Measurements from ENCODE around the gene GK. TPM values are rescaled to one million over a fixed set of nuclear protein-coding genes. Genes with fewer than 3 reads are reported as not detected.
A peak's percentile ranks its signal among the peaks of the same experiment; 100 is the strongest.
"Not testable (repeated sequence)": the region's sequence is repeated elsewhere in the genome, so short reads cannot be mapped to it uniquely, and the experiment has no call there.

GK gene
- total RNA-seq, 1 experiment from 2014 or later: 6.3 TPM

GRCh38 chrX:30622361-30622760, 30.9 kb upstream of the GK start:
- H3K4me3 ChIP-seq (ENCODE audit: low read depth, low read length, poor library complexity, severe bottlenecking): no peak overlapping the region
- peaks cover 8% of the 10 kb centered on the region for H3K9me3 ChIP-seq (ENCODE audit: low read depth, low read length, poor library complexity, severe bottlenecking)
- no peak overlapping the region for H3K27ac ChIP-seq (ENCODE audit: low read depth, low read length, poor library complexity, severe bottlenecking)
- H3K27me3 ChIP-seq (replicated peaks; ENCODE audit: insufficient read depth, low read depth, low read length, poor library complexity): no peaks in the 10 kb centered on the region
- DNase-seq (ENCODE audit: low spot score): no peak
- H3K4me1 ChIP-seq (ENCODE audit: insufficient read depth, low read length, poor library complexity, severe bottlenecking): no peaks in the 10 kb centered on the region
- intact Hi-C loops (cut with micrococcal nuclease; ENCODE audit: unreplicated experiment): no loop called here
- CTCF ChIA-PET: no interaction called here
- POLR2A ChIA-PET (ENCODE audit: low non-redundant PET): no interaction called here
- no TSS peak for BruUV-seq (replicated peaks)
- no peaks in the 10 kb centered on the region for H3K36me3 ChIP-seq (ENCODE audit: insufficient read depth, low read length, poor library complexity, severe bottlenecking)
- no peak for TF ChIP-seq CTCF (conservative IDR thresholded peaks at IDR 0.05; ENCODE audit: low read depth, low read length)
- TF ChIP-seq EZH2 (IDR thresholded peaks at IDR 0.05; ENCODE audit: borderline replicate concordance, low read depth, low read length, poor library complexity, severe bottlenecking): no peak

GRCh38 chrX:30626402-30626801, 26.8 kb upstream of the GK start:
- POLR2A ChIA-PET (ENCODE audit: low non-redundant PET): no interaction called here
- no peak for DNase-seq (ENCODE audit: low spot score)
- BruUV-seq (replicated peaks): no TSS peak
- Histone ChIP-seq H3K9me3 (ENCODE audit: low read depth, low read length, poor library complexity, severe bottlenecking) (peaks cover 8% of the 10 kb centered on the region), H3K4me3 (ENCODE audit: low read depth, low read length, poor library complexity, severe bottlenecking) (no peak overlapping the region), H3K27ac (ENCODE audit: low read depth, low read length, poor library complexity, severe bottlenecking) (no peak overlapping the region), H3K4me1 (ENCODE audit: insufficient read depth, low read length, poor library complexity, severe bottlenecking) (no peaks in the 10 kb centered on the region), H3K36me3 (ENCODE audit: insufficient read depth, low read length, poor library complexity, severe bottlenecking) (no peaks in the 10 kb centered on the region), H3K27me3 (replicated peaks; ENCODE audit: insufficient read depth, low read depth, low read length, poor library complexity) (no peaks in the 10 kb centered on the region)
- TF ChIP-seq EZH2 (IDR thresholded peaks at IDR 0.05; ENCODE audit: borderline replicate concordance, low read depth, low read length, poor library complexity, severe bottlenecking) (no peak), CTCF (conservative IDR thresholded peaks at IDR 0.05; ENCODE audit: low read depth, low read length) (no peak)
- CTCF ChIA-PET: no interaction called here
- intact Hi-C loops (cut with micrococcal nuclease; ENCODE audit: unreplicated experiment): no loop called here

- Histone ChIP-seq H3K27me3 (replicated peaks; ENCODE audit: insufficient read depth, low read depth, low read length, poor library complexity) (no peaks in the 10 kb centered on the region), H3K36me3 (ENCODE audit: insufficient read depth, low read length, poor library complexity, severe bottlenecking) (no peaks in the 10 kb centered on the region), H3K27ac (ENCODE audit: low read depth, low read length, poor library complexity, severe bottlenecking) (no peak overlapping the region), H3K4me3 (ENCODE audit: low read depth, low read length, poor library complexity, severe bottlenecking) (no peak overlapping the region), H3K9me3 (ENCODE audit: low read depth, low read length, poor library complexity, severe bottlenecking) (no peaks in the 10 kb centered on the region), H3K4me1 (ENCODE audit: insufficient read depth, low read length, poor library complexity, severe bottlenecking) (no peaks in the 10 kb centered on the region)
- intact Hi-C loops (cut with micrococcal nuclease; ENCODE audit: unreplicated experiment): no loop called here
- POLR2A ChIA-PET (ENCODE audit: low non-redundant PET): no interaction called here
- TF ChIP-seq CTCF (conservative IDR thresholded peaks at IDR 0.05; ENCODE audit: low read depth, low read length) (no peak), EZH2 (IDR thresholded peaks at IDR 0.05; ENCODE audit: borderline replicate concordance, low read depth, low read length, poor library complexity, severe bottlenecking) (no peak)
- peak; percentile 14 for DNase-seq (ENCODE audit: low spot score)
- no TSS peak for BruUV-seq (replicated peaks)
- CTCF ChIA-PET: no interaction called here
Measured at GRCh38 chrX:30627818-30628652, 25.2 kb upstream of the GK start.

GRCh38 chrX:30634070-30634469, 19.2 kb upstream of the GK start:
- H3K4me3 ChIP-seq (ENCODE audit: low read depth, low read length, poor library complexity, severe bottlenecking); DNase-seq (ENCODE audit: low spot score); H3K4me1 ChIP-seq (ENCODE audit: insufficient read depth, low read length, poor library complexity, severe bottlenecking); H3K27ac ChIP-seq (ENCODE audit: low read depth, low read length, poor library complexity, severe bottlenecking); H3K27me3 ChIP-seq (replicated peaks; ENCODE audit: insufficient read depth, low read depth, low read length, poor library complexity); POLR2A ChIA-PET (ENCODE audit: low non-redundant PET); H3K9me3 ChIP-seq (ENCODE audit: low read depth, low read length, poor library complexity, severe bottlenecking); BruUV-seq (replicated peaks); CTCF ChIA-PET; H3K36me3 ChIP-seq (ENCODE audit: insufficient read depth, low read length, poor library complexity, severe bottlenecking): not testable (repeated sequence)
- intact Hi-C loops (cut with micrococcal nuclease; ENCODE audit: unreplicated experiment): loop anchor here (2.0 kb wide), 1 partner anchor 79 kb away; no protein-coding TSS in a partner anchor

All from A673 (cell line).